WTC11 (cell line): Measurements from ENCODE around the gene SPSB4. TPM values are rescaled to one million over a fixed set of nuclear protein-coding genes. Genes with fewer than 3 reads are reported as not detected.

Experiments
- ATAC-seq: fragments of 200-7000 bp; cut with Tn5 transposase; 2 replicates; pipeline ENCODE4 v1.10.0; 2021; ENCODE audit warnings: mild to moderate bottlenecking, moderate library complexity
- CTCF ChIA-PET: fragments of 300-600 bp; sonication (Branson Sonifier 250); formaldehyde crosslinking; loops from one replicate; lab custom pipeline; 2021; ENCODE audit warnings: antibody characterized with exemption; lab: Charles Lee
- POLR2A ChIA-PET: fragments of 350-600 bp; sonication (Branson Sonifier 250); formaldehyde crosslinking; loops from one replicate; lab custom pipeline; 2021; ENCODE audit warnings: antibody characterized with exemption; lab: Charles Lee
- DNase-seq: peaks from one replicate; pipeline ENCODE4 v3.0.0; 2021; ENCODE audit warnings: low spot score
- H3K27ac Mint-ChIP-seq: 2 replicates; pipeline ENCODE4 v1.8.0; 2021; ENCODE audit warnings: mixed read lengths
- H3K27me3 Mint-ChIP-seq: 2 replicates; pipeline ENCODE4 v1.8.0; 2021; ENCODE audit warnings: low read depth, mild to moderate bottlenecking, moderate library complexity, mixed read lengths
- H3K36me3 Mint-ChIP-seq: 2 replicates; pipeline ENCODE4 v1.8.0; 2021; ENCODE audit warnings: mixed read lengths
- H3K4me1 Mint-ChIP-seq: 2 replicates; pipeline ENCODE4 v1.8.0; 2022; ENCODE audit warnings: mixed read lengths
- H3K4me3 Mint-ChIP-seq: 2 replicates; pipeline ENCODE4 v1.8.0; 2021; ENCODE audit warnings: mild to moderate bottlenecking, moderate library complexity, mixed read lengths
- H3K9me3 Mint-ChIP-seq: 2 replicates; pipeline ENCODE4 v1.8.0; 2021; ENCODE audit warnings: mixed read lengths
- CREM ChIP-seq: sonication (generic); formaldehyde crosslinking; IDR thresholded peaks from 2 replicates; pipeline ENCODE4 v1.8.1; 2022; ENCODE audit warnings: mild to moderate bottlenecking, missing genetic modification reagents, moderate library complexity
- JAZF1 ChIP-seq: fragments of 250-450 bp; sonication (Bioruptor Pico); IDR thresholded peaks from 2 replicates; pipeline ENCODE4 v1.9.0; 2021; ENCODE audit warnings: moderate library complexity, mild to moderate bottlenecking, inconsistent platforms
- OVOL2 ChIP-seq: fragments of 250-450 bp; sonication (Bioruptor Pico); IDR thresholded peaks from 2 replicates; pipeline ENCODE4 v1.9.0; 2021; ENCODE audit warnings: mild to moderate bottlenecking, borderline replicate concordance
- PRRX2 ChIP-seq: fragments of 250-450 bp; sonication (Bioruptor Pico); IDR thresholded peaks from 2 replicates; pipeline ENCODE4 v1.8.0; 2021; ENCODE audit warnings: mild to moderate bottlenecking
- SMAD3 ChIP-seq: sonication (generic); formaldehyde crosslinking; IDR thresholded peaks from 2 replicates; pipeline ENCODE4 v1.8.0; 2022; ENCODE audit warnings: missing genetic modification reagents, mild to moderate bottlenecking, borderline replicate concordance
- SMAD4 ChIP-seq: sonication (generic); formaldehyde crosslinking; IDR thresholded peaks from 2 replicates; pipeline ENCODE4 v1.8.0; 2022; ENCODE audit warnings: mild to moderate bottlenecking, missing genetic modification reagents
- TEAD4 ChIP-seq: sonication (generic); formaldehyde crosslinking; IDR thresholded peaks from 2 replicates; pipeline ENCODE4 v1.8.0; 2022; ENCODE audit warnings: mild to moderate bottlenecking, missing genetic modification reagents
- ZBTB43 ChIP-seq: sonication (generic); formaldehyde crosslinking; IDR thresholded peaks from 2 replicates; pipeline ENCODE4 v1.8.1; 2023; ENCODE audit warnings: mild to moderate bottlenecking, missing genetic modification reagents
- ZNF138 ChIP-seq: sonication (generic); formaldehyde crosslinking; conservative IDR thresholded peaks from 2 replicates; pipeline ENCODE4 v1.8.1; 2022; ENCODE audit warnings: mild to moderate bottlenecking, moderate library complexity, missing genetic modification reagents
- ZNF396 ChIP-seq: fragments of 250-450 bp; sonication (Bioruptor Pico); IDR thresholded peaks from 2 replicates; pipeline ENCODE4 v1.8.0; 2021; ENCODE audit warnings: mild to moderate bottlenecking, moderate library complexity, borderline replicate concordance
- ZNF416 ChIP-seq: fragments of 250-450 bp; sonication (Bioruptor Pico); IDR thresholded peaks from 2 replicates; pipeline ENCODE4 v1.9.0; 2021; ENCODE audit warnings: mild to moderate bottlenecking, inconsistent platforms
- ZNF423 ChIP-seq: fragments of 250-450 bp; sonication (Bioruptor Pico); IDR thresholded peaks from 2 replicates; pipeline ENCODE4 v2.1.2; 2022; ENCODE audit warnings: mild to moderate bottlenecking, moderate library complexity
- ZNF425 ChIP-seq: fragments of 250-450 bp; sonication (Bioruptor Pico); conservative IDR thresholded peaks from 2 replicates; pipeline ENCODE4 v1.9.0; 2021; ENCODE audit warnings: mild to moderate bottlenecking
- total RNA-seq: library from RNA; stranded (reverse); gene quantifications from 3 replicates; pipeline ENCODE4 v1.2.3, GENCODE V29; 2021
- TF ChIP-seq, protein P1 (sequence below): sonication (generic); formaldehyde crosslinking; IDR thresholded peaks from 2 replicates; pipeline ENCODE4 v1.8.0; 2023; ENCODE audit warnings: mild to moderate bottlenecking, missing genetic modification reagents
- TF ChIP-seq, protein P2 (sequence below): fragments of 250-450 bp; sonication (Bioruptor Pico); IDR thresholded peaks from 2 replicates; pipeline ENCODE4 v1.8.0; 2021; ENCODE audit warnings: mild to moderate bottlenecking
- TF ChIP-seq, protein P3 (sequence below): sonication (generic); formaldehyde crosslinking; IDR thresholded peaks from 2 replicates; pipeline ENCODE4 v1.8.1; 2023; ENCODE audit warnings: mild to moderate bottlenecking, missing genetic modification reagents, borderline replicate concordance
- TF ChIP-seq, protein P4 (sequence below): sonication (generic); formaldehyde crosslinking; IDR thresholded peaks from 2 replicates; pipeline ENCODE4 v1.8.0; 2022; ENCODE audit warnings: mild to moderate bottlenecking, missing genetic modification reagents

Gene SPSB4
- total RNA-seq, 1 experiment from 2014 or later, result 19.7 TPM

- TF ChIP-seq, protein P1, sequence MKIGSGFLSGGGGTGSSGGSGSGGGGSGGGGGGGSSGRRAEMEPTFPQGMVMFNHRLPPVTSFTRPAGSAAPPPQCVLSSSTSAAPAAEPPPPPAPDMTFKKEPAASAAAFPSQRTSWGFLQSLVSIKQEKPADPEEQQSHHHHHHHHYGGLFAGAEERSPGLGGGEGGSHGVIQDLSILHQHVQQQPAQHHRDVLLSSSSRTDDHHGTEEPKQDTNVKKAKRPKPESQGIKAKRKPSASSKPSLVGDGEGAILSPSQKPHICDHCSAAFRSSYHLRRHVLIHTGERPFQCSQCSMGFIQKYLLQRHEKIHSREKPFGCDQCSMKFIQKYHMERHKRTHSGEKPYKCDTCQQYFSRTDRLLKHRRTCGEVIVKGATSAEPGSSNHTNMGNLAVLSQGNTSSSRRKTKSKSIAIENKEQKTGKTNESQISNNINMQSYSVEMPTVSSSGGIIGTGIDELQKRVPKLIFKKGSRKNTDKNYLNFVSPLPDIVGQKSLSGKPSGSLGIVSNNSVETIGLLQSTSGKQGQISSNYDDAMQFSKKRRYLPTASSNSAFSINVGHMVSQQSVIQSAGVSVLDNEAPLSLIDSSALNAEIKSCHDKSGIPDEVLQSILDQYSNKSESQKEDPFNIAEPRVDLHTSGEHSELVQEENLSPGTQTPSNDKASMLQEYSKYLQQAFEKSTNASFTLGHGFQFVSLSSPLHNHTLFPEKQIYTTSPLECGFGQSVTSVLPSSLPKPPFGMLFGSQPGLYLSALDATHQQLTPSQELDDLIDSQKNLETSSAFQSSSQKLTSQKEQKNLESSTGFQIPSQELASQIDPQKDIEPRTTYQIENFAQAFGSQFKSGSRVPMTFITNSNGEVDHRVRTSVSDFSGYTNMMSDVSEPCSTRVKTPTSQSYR (CRISPR knock-in tag), result no peak
- TF ChIP-seq ZNF425 (CRISPR knock-in tag) (no peak), ZNF416 (CRISPR knock-in tag) (no peak)
These were observed 42.2 kb downstream of the SPSB4 start (continued) for GRCh38 chr3:141093397-141093796.

- POLR2A ChIA-PET, result no interaction called here
- TF ChIP-seq, protein P2, sequence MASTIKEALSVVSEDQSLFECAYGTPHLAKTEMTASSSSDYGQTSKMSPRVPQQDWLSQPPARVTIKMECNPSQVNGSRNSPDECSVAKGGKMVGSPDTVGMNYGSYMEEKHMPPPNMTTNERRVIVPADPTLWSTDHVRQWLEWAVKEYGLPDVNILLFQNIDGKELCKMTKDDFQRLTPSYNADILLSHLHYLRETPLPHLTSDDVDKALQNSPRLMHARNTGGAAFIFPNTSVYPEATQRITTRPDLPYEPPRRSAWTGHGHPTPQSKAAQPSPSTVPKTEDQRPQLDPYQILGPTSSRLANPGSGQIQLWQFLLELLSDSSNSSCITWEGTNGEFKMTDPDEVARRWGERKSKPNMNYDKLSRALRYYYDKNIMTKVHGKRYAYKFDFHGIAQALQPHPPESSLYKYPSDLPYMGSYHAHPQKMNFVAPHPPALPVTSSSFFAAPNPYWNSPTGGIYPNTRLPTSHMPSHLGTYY (CRISPR knock-in tag), result no peak
- TF ChIP-seq JAZF1 (CRISPR knock-in tag) (no peak), ZNF423 (no peak), ZBTB43 (CRISPR knock-in tag) (no peak)
- H3K27ac Mint-ChIP-seq, result peak overlapping the region; percentile 77
These were observed 43.0 kb downstream of the SPSB4 start for GRCh38 chr3:141093971-141094684.

DNA sequence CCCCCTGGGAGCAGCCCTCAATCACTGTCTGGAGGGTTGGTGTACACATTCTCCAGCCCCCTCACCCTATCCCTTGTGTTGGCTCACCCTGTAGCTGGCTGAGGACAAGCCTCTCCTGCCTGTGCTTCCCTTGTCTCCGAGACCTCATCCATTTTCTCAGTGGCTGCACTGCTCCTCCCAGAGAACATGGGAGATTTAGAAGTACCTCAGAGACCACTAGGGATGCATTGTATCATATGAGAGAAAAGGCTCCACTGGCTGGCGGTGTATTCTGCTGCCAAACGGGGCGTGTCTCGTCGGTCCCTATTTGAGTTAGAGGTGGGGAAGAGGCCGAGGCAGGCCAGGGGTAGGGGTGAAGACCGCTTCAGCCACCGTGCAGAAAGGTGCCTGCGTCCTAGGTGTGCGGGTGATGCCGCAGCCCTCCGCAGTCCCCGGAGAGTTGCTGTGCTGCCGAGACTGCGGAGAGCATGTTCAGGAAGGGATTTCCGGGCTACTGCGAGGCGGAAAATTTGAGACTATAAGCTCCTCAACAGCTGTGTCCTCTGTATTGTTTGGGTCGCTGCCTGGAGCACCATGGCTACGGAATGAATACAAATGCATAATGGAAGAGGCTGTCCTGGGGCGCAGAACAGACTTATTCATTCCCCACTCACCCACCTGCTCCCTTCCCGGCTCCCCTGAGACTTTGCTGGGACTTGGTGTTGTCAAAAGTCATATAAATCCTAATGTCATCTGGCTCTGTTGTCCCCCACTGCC is 43.8 kb downstream of the SPSB4 start:
- H3K36me3 Mint-ChIP-seq, result peaks cover 13% of the 10 kb centered on the region
- ChIA-PET CTCF (interaction anchor here (1.0 to 3.1 kb wide), 4 partner anchors 11 to 44 kb away, joined by 3 to 14 read pairs (median 6); partner anchors contain the start of gene SPSB4), POLR2A (no interaction called here)
- H3K27me3 Mint-ChIP-seq, result no peaks in the 10 kb centered on the region
- H3K9me3 Mint-ChIP-seq, result peaks cover 12% of the 10 kb centered on the region
- no peak for DNase-seq
- ATAC-seq, result peak; percentile 38
- H3K4me3 Mint-ChIP-seq, result no peak overlapping the region
- peaks cover 55% of the 10 kb centered on the region for H3K4me1 Mint-ChIP-seq
- 0 out of 2 replicates have a peak overlapping the region, but pooled peaks have one; percentile 33 for H3K27ac Mint-ChIP-seq
- TF ChIP-seq, protein P3, sequence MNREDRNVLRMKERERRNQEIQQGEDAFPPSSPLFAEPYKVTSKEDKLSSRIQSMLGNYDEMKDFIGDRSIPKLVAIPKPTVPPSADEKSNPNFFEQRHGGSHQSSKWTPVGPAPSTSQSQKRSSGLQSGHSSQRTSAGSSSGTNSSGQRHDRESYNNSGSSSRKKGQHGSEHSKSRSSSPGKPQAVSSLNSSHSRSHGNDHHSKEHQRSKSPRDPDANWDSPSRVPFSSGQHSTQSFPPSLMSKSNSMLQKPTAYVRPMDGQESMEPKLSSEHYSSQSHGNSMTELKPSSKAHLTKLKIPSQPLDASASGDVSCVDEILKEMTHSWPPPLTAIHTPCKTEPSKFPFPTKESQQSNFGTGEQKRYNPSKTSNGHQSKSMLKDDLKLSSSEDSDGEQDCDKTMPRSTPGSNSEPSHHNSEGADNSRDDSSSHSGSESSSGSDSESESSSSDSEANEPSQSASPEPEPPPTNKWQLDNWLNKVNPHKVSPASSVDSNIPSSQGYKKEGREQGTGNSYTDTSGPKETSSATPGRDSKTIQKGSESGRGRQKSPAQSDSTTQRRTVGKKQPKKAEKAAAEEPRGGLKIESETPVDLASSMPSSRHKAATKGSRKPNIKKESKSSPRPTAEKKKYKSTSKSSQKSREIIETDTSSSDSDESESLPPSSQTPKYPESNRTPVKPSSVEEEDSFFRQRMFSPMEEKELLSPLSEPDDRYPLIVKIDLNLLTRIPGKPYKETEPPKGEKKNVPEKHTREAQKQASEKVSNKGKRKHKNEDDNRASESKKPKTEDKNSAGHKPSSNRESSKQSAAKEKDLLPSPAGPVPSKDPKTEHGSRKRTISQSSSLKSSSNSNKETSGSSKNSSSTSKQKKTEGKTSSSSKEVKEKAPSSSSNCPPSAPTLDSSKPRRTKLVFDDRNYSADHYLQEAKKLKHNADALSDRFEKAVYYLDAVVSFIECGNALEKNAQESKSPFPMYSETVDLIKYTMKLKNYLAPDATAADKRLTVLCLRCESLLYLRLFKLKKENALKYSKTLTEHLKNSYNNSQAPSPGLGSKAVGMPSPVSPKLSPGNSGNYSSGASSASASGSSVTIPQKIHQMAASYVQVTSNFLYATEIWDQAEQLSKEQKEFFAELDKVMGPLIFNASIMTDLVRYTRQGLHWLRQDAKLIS (CRISPR knock-in tag), result no peak
- TF ChIP-seq OVOL2 (CRISPR knock-in tag) (no peak), CREM (CRISPR knock-in tag) (no peak), ZNF396 (CRISPR knock-in tag) (no peak), TEAD4 (CRISPR knock-in tag) (no peak), ZNF138 (no peak), SMAD3 (CRISPR knock-in tag) (no peak), SMAD4 (CRISPR knock-in tag) (no peak), PRRX2 (no peak)
- TF ChIP-seq, protein P4, sequence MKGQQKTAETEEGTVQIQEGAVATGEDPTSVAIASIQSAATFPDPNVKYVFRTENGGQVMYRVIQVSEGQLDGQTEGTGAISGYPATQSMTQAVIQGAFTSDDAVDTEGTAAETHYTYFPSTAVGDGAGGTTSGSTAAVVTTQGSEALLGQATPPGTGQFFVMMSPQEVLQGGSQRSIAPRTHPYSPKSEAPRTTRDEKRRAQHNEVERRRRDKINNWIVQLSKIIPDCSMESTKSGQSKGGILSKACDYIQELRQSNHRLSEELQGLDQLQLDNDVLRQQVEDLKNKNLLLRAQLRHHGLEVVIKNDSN (CRISPR knock-in tag), result no peak

More at GRCh38 chr3:141093971-141094684, 43.0 kb downstream of the SPSB4 start:
- peaks cover 7% of the 10 kb centered on the region for H3K36me3 Mint-ChIP-seq
- H3K4me1 Mint-ChIP-seq, result peaks cover 63% of the 10 kb centered on the region
- peaks cover 5% of the 10 kb centered on the region for H3K9me3 Mint-ChIP-seq
- CTCF ChIA-PET, result interaction anchor here (0.9 to 3.1 kb wide), 4 partner anchors 11 to 138 kb away, joined by 3 to 14 read pairs (median 6); partner anchors contain the start of genes PXYLP1 and SPSB4
- no peaks in the 10 kb centered on the region for H3K27me3 Mint-ChIP-seq
- ATAC-seq (no peak), DNase-seq (no peak)
- H3K4me3 Mint-ChIP-seq, result no peak overlapping the region
